ENCODE data around the gene SEPSECS. TPM values are rescaled to one million over a fixed set of nuclear protein-coding genes. Genes with fewer than 3 reads are reported as not detected.

Gene SEPSECS
- total RNA-seq, 1 experiment from 2014 or later: 9.1 TPM

DNA sequence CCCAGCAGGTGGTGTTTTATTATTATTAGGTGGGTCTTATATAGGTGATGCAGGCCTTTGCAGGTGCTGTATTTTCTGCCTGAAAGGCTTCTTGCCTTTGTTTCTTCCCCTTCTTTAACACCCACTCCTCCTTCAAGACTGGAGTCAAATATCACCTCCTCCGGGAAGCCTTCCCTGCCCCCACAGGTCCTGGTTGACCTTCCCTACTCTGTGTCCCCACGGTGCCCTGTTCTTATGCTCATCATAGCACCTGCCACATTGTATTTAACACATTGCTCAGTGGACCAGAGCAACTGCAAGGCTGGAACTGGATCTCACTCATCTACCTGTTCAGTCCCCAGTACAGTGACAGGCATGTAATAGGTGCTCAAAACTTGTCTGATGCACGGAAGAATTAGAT lies 89.7 kb downstream of the SEPSECS start:
- Histone ChIP-seq H3K4me1 (replicated peaks; ENCODE audit: insufficient read depth) (no peaks in the 10 kb centered on the region), H2AFZ (no peak overlapping the region), H4K20me1 (ENCODE audit: insufficient read depth) (no peaks in the 10 kb centered on the region), H3K4me3 (no peak overlapping the region), H3K27me3 (ENCODE audit: insufficient read depth, low read depth) (no peaks in the 10 kb centered on the region), H3K9me3 (ENCODE audit: insufficient read depth, low read depth) (no peaks in the 10 kb centered on the region), H3K36me3 (ENCODE audit: low read depth) (no peaks in the 10 kb centered on the region), H3K9me2 (ENCODE audit: insufficient read depth) (no peaks in the 10 kb centered on the region), H3K4me2 (no peak overlapping the region), H3K27ac (no peak overlapping the region), H3K79me2 (ENCODE audit: low read depth) (no peaks in the 10 kb centered on the region), H3F3A (ENCODE audit: insufficient read depth, low read depth) (no peaks in the 10 kb centered on the region)
- TF ChIP-seq EZH2 (IDR thresholded peaks at IDR 0.05; ENCODE audit: low read depth): no peak
- TF ChIP-seq, protein P1, sequence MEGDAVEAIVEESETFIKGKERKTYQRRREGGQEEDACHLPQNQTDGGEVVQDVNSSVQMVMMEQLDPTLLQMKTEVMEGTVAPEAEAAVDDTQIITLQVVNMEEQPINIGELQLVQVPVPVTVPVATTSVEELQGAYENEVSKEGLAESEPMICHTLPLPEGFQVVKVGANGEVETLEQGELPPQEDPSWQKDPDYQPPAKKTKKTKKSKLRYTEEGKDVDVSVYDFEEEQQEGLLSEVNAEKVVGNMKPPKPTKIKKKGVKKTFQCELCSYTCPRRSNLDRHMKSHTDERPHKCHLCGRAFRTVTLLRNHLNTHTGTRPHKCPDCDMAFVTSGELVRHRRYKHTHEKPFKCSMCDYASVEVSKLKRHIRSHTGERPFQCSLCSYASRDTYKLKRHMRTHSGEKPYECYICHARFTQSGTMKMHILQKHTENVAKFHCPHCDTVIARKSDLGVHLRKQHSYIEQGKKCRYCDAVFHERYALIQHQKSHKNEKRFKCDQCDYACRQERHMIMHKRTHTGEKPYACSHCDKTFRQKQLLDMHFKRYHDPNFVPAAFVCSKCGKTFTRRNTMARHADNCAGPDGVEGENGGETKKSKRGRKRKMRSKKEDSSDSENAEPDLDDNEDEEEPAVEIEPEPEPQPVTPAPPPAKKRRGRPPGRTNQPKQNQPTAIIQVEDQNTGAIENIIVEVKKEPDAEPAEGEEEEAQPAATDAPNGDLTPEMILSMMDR (conservative IDR thresholded peaks at IDR 0.05): no peak
- ChIA-PET CTCF (interaction anchor here (0.6 kb wide), 1 partner anchor 1998 kb away, joined by 5 read pairs; no protein-coding TSS in a partner anchor), POLR2A (ENCODE audit: unreplicated experiment) (no interaction called here)
- intact Hi-C loops (cut with micrococcal nuclease; ENCODE audit: unreplicated experiment): no loop called here
- DNase-seq: no peak
- no TSS peak for BruUV-seq (replicated peaks)

Other genes with a start within 250 kb of the SEPSECS start
- 8.1 and 9.8 TPM in 2 replicates for gene CCDC149, start 247.4 kb downstream of the SEPSECS start, total RNA-seq (2021)
- gene LGI2, start 129.5 kb downstream of the SEPSECS start, total RNA-seq (2021): not detected in 2 replicates
- 16.4 and 19.3 TPM in 2 replicates for gene PI4K2B, start 73.6 kb upstream of the SEPSECS start, total RNA-seq (2021)
- 11.7 and 12.2 TPM in 2 replicates for gene ZCCHC4, start 152.3 kb upstream of the SEPSECS start, total RNA-seq (2021)
- gene ANAPC4, start 216.8 kb upstream of the SEPSECS start, total RNA-seq (2021): 22.9 and 25.8 TPM in 2 replicates